Activated CD4-positive, alpha-beta T cell treated with anti-CD3 and anti-CD28 coated beads, Interleukin-2, amount 10 ng/mL, durations not matched to agents 7 days and 5 days (primary cell): ENCODE data around the gene KLHL12. TPM values are rescaled to one million over a fixed set of nuclear protein-coding genes. Genes with fewer than 3 reads are reported as not detected.
A peak's percentile ranks its signal among the peaks of the same experiment; 100 is the strongest.

ENCODE experiments used
- CTCF ChIA-PET: fragments of 350-600 bp; sonication (Branson Sonifier 250); formaldehyde crosslinking; loops from one replicate; lab custom pipeline; 2021; ENCODE audit warnings: antibody characterized with exemption; lab: Charles Lee
- POLR2A ChIA-PET: fragments of 350-600 bp; sonication (Branson Sonifier 250); formaldehyde crosslinking; loops from one replicate; lab custom pipeline; 2021; ENCODE audit warnings: antibody characterized with exemption; lab: Charles Lee
- DNase-seq: peaks from one replicate; pipeline ENCODE4 v3.0.0-alpha.2; 2020
- H3K27ac Mint-ChIP-seq: one replicate; pipeline ENCODE4 v1.8.0; 2021; ENCODE audit warnings: mild to moderate bottlenecking, moderate library complexity, mixed read lengths
- H3K27me3 Mint-ChIP-seq: one replicate; pipeline ENCODE4 v1.8.0; 2021; ENCODE audit warnings: mixed read lengths
- H3K36me3 Mint-ChIP-seq: one replicate; pipeline ENCODE4 v1.8.0; 2021; ENCODE audit warnings: low read depth, mixed read lengths
- H3K4me1 Mint-ChIP-seq: one replicate; pipeline ENCODE4 v1.8.0; 2021; ENCODE audit warnings: mixed read lengths
- H3K4me3 Mint-ChIP-seq: one replicate; pipeline ENCODE4 v1.8.0; 2021; ENCODE audit warnings: mild to moderate bottlenecking, moderate library complexity, mixed read lengths
- H3K9me3 Mint-ChIP-seq: one replicate; pipeline ENCODE4 v1.8.0; 2021; ENCODE audit warnings: mixed read lengths
- total RNA-seq, 2 experiments: library from RNA; stranded (reverse); gene quantifications; one replicate each; pipeline ENCODE4 v1.2.3, GENCODE V29; 2021

KLHL12 gene
- total RNA-seq, 2 experiments from 2014 or later, result 31.4 to 31.5 TPM

- no peak for DNase-seq
- ChIA-PET POLR2A (no interaction called here), CTCF (interaction anchor here (0.8 to 1.7 kb wide), 4 partner anchors 9 to 273 kb away, joined by 3 to 6 read pairs (median 4); no protein-coding TSS in a partner anchor)
- Mint-ChIP-seq H3K9me3 (no peaks in the 10 kb centered on the region), H3K4me1 (peaks cover 40% of the 10 kb centered on the region), H3K36me3 (peaks cover 6% of the 10 kb centered on the region), H3K4me3 (no peak overlapping the region), H3K27ac (no peak overlapping the region), H3K27me3 (no peaks in the 10 kb centered on the region)
Observed at GRCh38 chr1:202959276-202959620, 32.2 kb upstream of the KLHL12 start.

- H3K27ac Mint-ChIP-seq, result peak overlapping the region; percentile 85
- peak; percentile 18 for DNase-seq
- peak overlapping the region; percentile 80 for H3K4me3 Mint-ChIP-seq
- no peaks in the 10 kb centered on the region for H3K27me3 Mint-ChIP-seq
- POLR2A ChIA-PET, result no interaction called here
- CTCF ChIA-PET, result interaction anchor here (1.4 to 1.7 kb wide), 2 partner anchors 8 to 33 kb away, joined by 4 to 6 read pairs; no protein-coding TSS in a partner anchor
- H3K36me3 Mint-ChIP-seq, result peaks cover 7% of the 10 kb centered on the region
- H3K9me3 Mint-ChIP-seq, result no peaks in the 10 kb centered on the region
- peaks cover 44% of the 10 kb centered on the region for H3K4me1 Mint-ChIP-seq
Observed at GRCh38 chr1:202958544-202959275, 31.7 kb upstream of the KLHL12 start.

- H3K9me3 Mint-ChIP-seq, result no peaks in the 10 kb centered on the region
- peak within 1 kb of the TSS; percentile 85 for H3K27ac Mint-ChIP-seq
- ChIA-PET POLR2A (no interaction called here), CTCF (no interaction called here)
- peaks cover 51% of the 10 kb centered on the region for H3K4me1 Mint-ChIP-seq
- H3K36me3 Mint-ChIP-seq, result peaks cover 6% of the 10 kb centered on the region
- H3K4me3 Mint-ChIP-seq, result peak within 1 kb of the TSS; percentile 80
- H3K27me3 Mint-ChIP-seq, result no peaks in the 10 kb centered on the region
- DNase-seq, result peak; percentile 94
Observed at GRCh38 chr1:202957733-202958543, 30.9 kb upstream of the KLHL12 start, which contains the start of gene ADIPOR1. Gene ADIPOR1 (minus strand): TSS chr1:202958312. CDS start chr1:202951070, 7,242 bp downstream.

- ChIA-PET POLR2A (no interaction called here), CTCF (no interaction called here)
- Mint-ChIP-seq H3K4me3 (peak overlapping the region; percentile 80), H3K27me3 (no peaks in the 10 kb centered on the region), H3K9me3 (no peaks in the 10 kb centered on the region), H3K36me3 (peaks cover 6% of the 10 kb centered on the region), H3K4me1 (peaks cover 60% of the 10 kb centered on the region), H3K27ac (peak overlapping the region; percentile 85)
- DNase-seq, result no peak
Observed at GRCh38 chr1:202956969-202957368, 29.9 kb upstream of the KLHL12 start.

- CTCF ChIA-PET, result interaction anchor here (0.8 to 4.0 kb wide), 4 partner anchors 10 to 18 kb away, joined by 3 to 22 read pairs (median 4); no protein-coding TSS in a partner anchor
- H3K36me3 Mint-ChIP-seq, result peaks cover 17% of the 10 kb centered on the region
Observed at GRCh38 chr1:202954057-202954745, 27.2 kb upstream of the KLHL12 start.

GRCh38 chr1:202953392-202953791 is 26.4 kb upstream of the KLHL12 start:
- peaks cover 60% of the 10 kb centered on the region for H3K4me1 Mint-ChIP-seq
- DNase-seq, result no peak
- peaks cover 18% of the 10 kb centered on the region for H3K36me3 Mint-ChIP-seq
- H3K27ac Mint-ChIP-seq, result no peak overlapping the region
- POLR2A ChIA-PET, result no interaction called here
- no peaks in the 10 kb centered on the region for H3K27me3 Mint-ChIP-seq
- no peaks in the 10 kb centered on the region for H3K9me3 Mint-ChIP-seq
- no peak overlapping the region for H3K4me3 Mint-ChIP-seq
- CTCF ChIA-PET, result interaction anchor here (0.6 to 4.0 kb wide), 2 partner anchors 10 to 165 kb away, joined by 3 to 22 read pairs; no protein-coding TSS in a partner anchor

More at GRCh38 chr1:202954057-202954745, 27.2 kb upstream of the KLHL12 start:
- H3K9me3 Mint-ChIP-seq, result no peaks in the 10 kb centered on the region
- POLR2A ChIA-PET, result no interaction called here
- H3K4me1 Mint-ChIP-seq, result peaks cover 67% of the 10 kb centered on the region
- no peak overlapping the region for H3K27ac Mint-ChIP-seq
- DNase-seq, result no peak
- H3K27me3 Mint-ChIP-seq, result no peaks in the 10 kb centered on the region
- H3K4me3 Mint-ChIP-seq, result no peak overlapping the region

GRCh38 chr1:202952818-202953217 is 25.8 kb upstream of the KLHL12 start:
- DNase-seq, result no peak
- Mint-ChIP-seq H3K36me3 (peaks cover 23% of the 10 kb centered on the region), H3K4me3 (no peak overlapping the region), H3K4me1 (peaks cover 59% of the 10 kb centered on the region), H3K27me3 (no peaks in the 10 kb centered on the region), H3K27ac (peak overlapping the region; percentile 71), H3K9me3 (no peaks in the 10 kb centered on the region)
- CTCF ChIA-PET, result interaction anchor here (0.6 to 4.0 kb wide), 2 partner anchors 9 to 165 kb away, joined by 3 to 22 read pairs; no protein-coding TSS in a partner anchor
- POLR2A ChIA-PET, result no interaction called here

GRCh38 chr1:202952099-202952498 is 25.1 kb upstream of the KLHL12 start:
- Mint-ChIP-seq H3K27ac (no peak overlapping the region), H3K36me3 (peaks cover 23% of the 10 kb centered on the region), H3K27me3 (no peaks in the 10 kb centered on the region), H3K9me3 (no peaks in the 10 kb centered on the region), H3K4me3 (no peak overlapping the region), H3K4me1 (peaks cover 55% of the 10 kb centered on the region)
- POLR2A ChIA-PET, result no interaction called here
- CTCF ChIA-PET, result interaction anchor here (4.0 kb wide), 1 partner anchor 8 kb away, joined by 22 read pairs; no protein-coding TSS in a partner anchor
- no peak for DNase-seq

- no peak overlapping the region for H3K27ac Mint-ChIP-seq
- no peaks in the 10 kb centered on the region for H3K9me3 Mint-ChIP-seq
- DNase-seq, result no peak
- CTCF ChIA-PET, result no interaction called here
- POLR2A ChIA-PET, result no interaction called here
- peaks cover 48% of the 10 kb centered on the region for H3K4me1 Mint-ChIP-seq
- no peaks in the 10 kb centered on the region for H3K27me3 Mint-ChIP-seq
- H3K4me3 Mint-ChIP-seq, result no peak overlapping the region
- H3K36me3 Mint-ChIP-seq, result peaks cover 25% of the 10 kb centered on the region
Observed at GRCh38 chr1:202951437-202951836, 24.4 kb upstream of the KLHL12 start.

GRCh38 chr1:202945483-202945882 is 18.4 kb upstream of the KLHL12 start:
- Mint-ChIP-seq H3K9me3 (no peaks in the 10 kb centered on the region), H3K4me3 (no peak overlapping the region), H3K27me3 (no peaks in the 10 kb centered on the region), H3K4me1 (no peaks in the 10 kb centered on the region), H3K36me3 (peaks cover 61% of the 10 kb centered on the region), H3K27ac (no peak overlapping the region)
- POLR2A ChIA-PET, result no interaction called here
- CTCF ChIA-PET, result interaction anchor here (0.6 to 4.0 kb wide), 4 partner anchors 9 to 53 kb away, joined by 3 to 22 read pairs (median 4); no protein-coding TSS in a partner anchor
- no peak for DNase-seq

- Mint-ChIP-seq H3K4me3 (no peak overlapping the region), H3K27me3 (no peaks in the 10 kb centered on the region), H3K36me3 (peaks cover 58% of the 10 kb centered on the region), H3K4me1 (no peaks in the 10 kb centered on the region), H3K27ac (no peak overlapping the region), H3K9me3 (no peaks in the 10 kb centered on the region)
- no peak for DNase-seq
- ChIA-PET POLR2A (no interaction called here), CTCF (interaction anchor here (0.7 to 4.0 kb wide), 4 partner anchors 10 to 64 kb away, joined by 3 to 22 read pairs (median 6); no protein-coding TSS in a partner anchor)
Observed at GRCh38 chr1:202944438-202944921, 17.4 kb upstream of the KLHL12 start.

GRCh38 chr1:202942426-202942825 is 15.4 kb upstream of the KLHL12 start:
- DNase-seq, result no peak
- peaks cover 54% of the 10 kb centered on the region for H3K36me3 Mint-ChIP-seq

More at GRCh38 chr1:202942426-202942825, 15.4 kb upstream of the KLHL12 start:
- H3K4me3 Mint-ChIP-seq, result no peak overlapping the region
- H3K27ac Mint-ChIP-seq, result no peak overlapping the region
- CTCF ChIA-PET, result interaction anchor here (4.0 kb wide), 1 partner anchor 12 kb away, joined by 22 read pairs; no protein-coding TSS in a partner anchor
- H3K9me3 Mint-ChIP-seq, result no peaks in the 10 kb centered on the region
- no peaks in the 10 kb centered on the region for H3K27me3 Mint-ChIP-seq
- H3K4me1 Mint-ChIP-seq, result no peaks in the 10 kb centered on the region
- POLR2A ChIA-PET, result interaction anchor here (0.6 kb wide), 1 partner anchor 592 kb away, joined by 3 read pairs; no protein-coding TSS in a partner anchor
